K562 (cell line): Measurements from ENCODE around the gene BCL2L12. TPM values are rescaled to one million over a fixed set of nuclear protein-coding genes. Genes with fewer than 3 reads are reported as not detected.

Experiments used
- CCAR2 ChIP-seq: fragments of 200-400 bp; formaldehyde crosslinking; IDR thresholded peaks from 2 replicates; pipeline ENCODE4 v1.6.1; 2017; ENCODE audit warnings: mild to moderate bottlenecking, low read depth, low read length
- CEBPB ChIP-seq: fragments of 450-650 bp; IDR thresholded peaks from 2 replicates; pipeline ENCODE4 v1.6.1; 2016; ENCODE audit warnings: missing genetic modification characterization, missing compliant biosample characterization
- CHAMP1 ChIP-seq: fragments of 450-650 bp; IDR thresholded peaks from 2 replicates; pipeline ENCODE4 v1.6.1; 2016; ENCODE audit warnings: mild to moderate bottlenecking
- CREB3 ChIP-seq: fragments of 450-650 bp; conservative IDR thresholded peaks from 2 replicates; pipeline ENCODE4 v1.6.1; 2016; ENCODE audit warnings: missing genetic modification characterization, low read depth, mild to moderate bottlenecking, missing compliant biosample characterization, moderate library complexity
- GTF3C2 ChIP-seq: IDR thresholded peaks from 3 replicates; pipeline ENCODE4 v1.6.1; 2011; ENCODE audit warnings: borderline replicate concordance, mild to moderate bottlenecking, moderate library complexity; ENCODE audit not compliant: insufficient read length; ENCODE audit errors: extremely low read depth
- KLF1 ChIP-seq: fragments of 450-650 bp; IDR thresholded peaks from 2 replicates; pipeline ENCODE4 v1.6.1; 2016; ENCODE audit warnings: missing genetic modification characterization, missing compliant biosample characterization
- NEUROD1 ChIP-seq: fragments of 150-350 bp; IDR thresholded peaks from 2 replicates; pipeline ENCODE4 v1.6.1; 2014; ENCODE audit warnings: borderline replicate concordance, low read length, low read depth; ENCODE audit not compliant: partially characterized antibody
- PRPF4 ChIP-seq: fragments of 200-400 bp; formaldehyde crosslinking; IDR thresholded peaks from one replicate; pipeline ENCODE4 v1.6.1; 2017; ENCODE audit warnings: low read length, low read depth, mild to moderate bottlenecking; ENCODE audit not compliant: insufficient read depth, poor library complexity, severe bottlenecking
- PTRF ChIP-seq: fragments of 450-650 bp; IDR thresholded peaks from 2 replicates; pipeline ENCODE4 v1.6.1; 2016; ENCODE audit warnings: mild to moderate bottlenecking, missing genetic modification characterization, missing compliant biosample characterization
- RCOR1 ChIP-seq, 2 experiments: IDR thresholded peaks; 2 replicates each; pipeline ENCODE4 v1.6.1; 2012; ENCODE audit warnings: low read depth in 2 of 2, low read length in 2 of 2, borderline replicate concordance in 1 of 2, improper control_type of control experiment in 1 of 2
- SUPT5H ChIP-seq: fragments of 450-650 bp; IDR thresholded peaks from 2 replicates; pipeline ENCODE4 v1.6.1; 2016
- TAF7 ChIP-seq: fragments of 450-650 bp; IDR thresholded peaks from 2 replicates; pipeline ENCODE4 v1.6.1; 2016; ENCODE audit warnings: missing genetic modification characterization, missing compliant biosample characterization
- TBL1XR1 ChIP-seq, 2 experiments: IDR thresholded peaks; 2 replicates each; pipeline ENCODE4 v1.6.1; 2012; ENCODE audit warnings: improper control_type of control experiment in 2 of 2, low read length in 2 of 2, mild to moderate bottlenecking in 1 of 2
- TEAD1 ChIP-seq, 2 experiments: fragments of 450-650 bp in 1 of 2; sonication (generic) in 1 of 2; formaldehyde crosslinking; IDR thresholded peaks; 2 replicates each; pipeline versions ENCODE4 v1.4.0 to v1.8.0; 2020 to 2022; ENCODE audit warnings: mild to moderate bottlenecking in 2 of 2, missing genetic modification reagents in 1 of 2
- USF1 ChIP-seq: sonication (generic); formaldehyde crosslinking; IDR thresholded peaks from 2 replicates; pipeline ENCODE4 v1.9.0; 2022; ENCODE audit warnings: mild to moderate bottlenecking, missing genetic modification reagents
- ZC3H11A ChIP-seq: IDR thresholded peaks from 2 replicates; pipeline ENCODE4 v1.6.1; 2012; ENCODE audit warnings: low read depth, low read length, improper control_type of control experiment
- ZC3H8 ChIP-seq: fragments of 450-650 bp; IDR thresholded peaks from 2 replicates; pipeline ENCODE4 v1.6.1; 2017
- ZNF449 ChIP-seq: fragments of 250-450 bp; sonication (Bioruptor Pico); IDR thresholded peaks from 2 replicates; pipeline ENCODE4 v1.8.0; 2022; ENCODE audit warnings: moderate library complexity, mild to moderate bottlenecking, inconsistent platforms
- ZNF586 ChIP-seq: fragments of 450-650 bp; formaldehyde crosslinking; conservative IDR thresholded peaks from 2 replicates; pipeline ENCODE4 v1.4.0; 2020; ENCODE audit warnings: mild to moderate bottlenecking, moderate library complexity
- polyA plus RNA-seq, 8 experiments: library from polyadenylated mRNA; depleted of rRNA in 4 of 8; stranded (reverse) in 5 of 8; unstranded in 3 of 8; fragments of >200 nt; fragmentation: Nextera tagmentation in 2 of 8; fragmentation: Illumina TruSeq in 1 of 8; extraction: Ambion mirVana in 2 of 8; extraction: Trizol in 1 of 8; gene quantifications; 2 replicates each; pipeline versions ENCODE4 v1.2.1 to v1.2.3, GENCODE V29; 2011 to 2014; ENCODE audit warnings: inconsistent platforms in 1 of 8, missing spikeins in 1 of 8
- total RNA-seq, 7 experiments: library from RNA; depleted of rRNA in 6 of 7; stranded (reverse); fragments of >200 nt in 6 of 7; fragmentation: Illumina TruSeq in 2 of 7; extraction: Trizol in 2 of 7; gene quantifications; 2 replicates each; pipeline versions ENCODE4 v1.2.1 to v1.2.3, GENCODE V29; 2011 to 2021; ENCODE audit warnings: low replicate concordance in 1 of 7

The BCL2L12 gene
- total and polyA plus RNA-seq, 9 of the 15 experiments (the other 6 are each of a cell fraction or from before 2014, with no cell fraction given): 7.4 to 263 (median 81.2) TPM

- peak; percentile 46; the same call in 1 of the 2 replicates for TF ChIP-seq USF1 (CRISPR knock-in tag)
- TF ChIP-seq TAF7: no peak
- no peak for TF ChIP-seq CEBPB (tag)
- no peak for TF ChIP-seq RCOR1 (IDR thresholded peaks at IDR 0.05; ENCODE audit: borderline replicate concordance in 1 of 2, low read depth in 2 of 2, low read length in 2 of 2)
- TF ChIP-seq ZNF586 (CRISPR knock-in tag): no peak
- TF ChIP-seq KLF1: peak; percentile 97
- TF ChIP-seq NEUROD1: peak; percentile 47
- no peak for TF ChIP-seq ZC3H11A
- TF ChIP-seq CHAMP1: no peak
- TF ChIP-seq ZNF449: no peak
- no peak for TF ChIP-seq GTF3C2
- TF ChIP-seq SUPT5H: peak; percentile 89
- no peak for TF ChIP-seq TEAD1 (CRISPR knock-in tag; IDR thresholded peaks at IDR 0.05)
- no peak for TF ChIP-seq PRPF4
- TF ChIP-seq ZC3H8: no peak
- TF ChIP-seq TBL1XR1 (IDR thresholded peaks at IDR 0.05; ENCODE audit: low read length in 2 of 2): 0 out of 4 replicates have a peak, but pooled peaks of 1 of the 2 experiments have one; percentile 5
- no peak for TF ChIP-seq CREB3 (tag)
- no peak for TF ChIP-seq CCAR2
- TF ChIP-seq PTRF (tag): no peak
Observed at GRCh38 chr19:49665351-49666119, at the start of gene BCL2L12, which contains the start of gene IRF3 (continued).
